ENCODE data around the gene CUL1.

CUL1 gene

GRCh38 chr7:148676291-148676690 is 22.4 kb upstream of the CUL1 start:
- H3K4me3 ChIP-seq (ENCODE audit: control insufficient read depth, low read depth, low read length): no peak overlapping the region
- no peak for DNase-seq (ENCODE audit: low read depth)
- TF ChIP-seq CTCF (conservative IDR thresholded peaks at IDR 0.05; ENCODE audit: control insufficient read depth, insufficient read depth, low read depth, low read length): no peak

GRCh38 chr7:148681821-148682220 is 16.9 kb upstream of the CUL1 start:
- no peak overlapping the region for H3K4me3 ChIP-seq (ENCODE audit: control insufficient read depth, low read depth, low read length)
- no peak for TF ChIP-seq CTCF (conservative IDR thresholded peaks at IDR 0.05; ENCODE audit: control insufficient read depth, insufficient read depth, low read depth, low read length)
- no peak for DNase-seq (ENCODE audit: low read depth)

GRCh38 chr7:148684289-148684830 is 14.3 kb upstream of the CUL1 start:
- no peak overlapping the region for H3K4me3 ChIP-seq (ENCODE audit: control insufficient read depth, low read depth, low read length)
- TF ChIP-seq CTCF (conservative IDR thresholded peaks at IDR 0.05; ENCODE audit: control insufficient read depth, insufficient read depth, low read depth, low read length): no peak
- DNase-seq (ENCODE audit: low read depth): no peak

GRCh38 chr7:148686312-148686937 is 12.3 kb upstream of the CUL1 start:
- no peak for DNase-seq (ENCODE audit: low read depth)
- H3K4me3 ChIP-seq (ENCODE audit: control insufficient read depth, low read depth, low read length): no peak overlapping the region
- no peak for TF ChIP-seq CTCF (conservative IDR thresholded peaks at IDR 0.05; ENCODE audit: control insufficient read depth, insufficient read depth, low read depth, low read length)

- TF ChIP-seq CTCF (conservative IDR thresholded peaks at IDR 0.05; ENCODE audit: control insufficient read depth, insufficient read depth, low read depth, low read length): no peak
- DNase-seq (ENCODE audit: low read depth): no peak
- H3K4me3 ChIP-seq (ENCODE audit: control insufficient read depth, low read depth, low read length): no peak overlapping the region
These were observed 11.1 kb upstream of the CUL1 start for GRCh38 chr7:148687555-148687954.

- peak; percentile 14 for DNase-seq (ENCODE audit: low read depth)
- H3K4me3 ChIP-seq (ENCODE audit: control insufficient read depth, low read depth, low read length): no peak overlapping the region
- no peak for TF ChIP-seq CTCF (conservative IDR thresholded peaks at IDR 0.05; ENCODE audit: control insufficient read depth, insufficient read depth, low read depth, low read length)
These were observed 10.2 kb upstream of the CUL1 start for GRCh38 chr7:148688526-148688925.
